ENCODE data around the gene TMEM181. TPM values are rescaled to one million over a fixed set of nuclear protein-coding genes. Genes with fewer than 3 reads are reported as not detected.

TMEM181 gene
- total and polyA plus RNA-seq, 12 donors: 8.8 to 29.1 (median 20.5) TPM

- intact Hi-C loops (cut with DNase I): loop anchor here in 1 of 2 donors (10.0 kb wide), 1 partner anchor 456 kb away; no protein-coding TSS in a partner anchor
- 92 to 99% (median 96%) methylated on average over 6 of the region's 6 CpGs for WGBS, 4 donors
- H3K27me3 ChIP-seq: no peaks in the 10 kb centered on the region
- DNase-seq: no peak
- no peaks in the 10 kb centered on the region for H3K36me3 ChIP-seq (replicated peaks in 1 of 2)
- H3K27ac ChIP-seq: no peak overlapping the region
- H3K4me1 ChIP-seq (replicated peaks in 1 of 2): no peaks in the 10 kb centered on the region
- TF ChIP-seq, protein P1, sequence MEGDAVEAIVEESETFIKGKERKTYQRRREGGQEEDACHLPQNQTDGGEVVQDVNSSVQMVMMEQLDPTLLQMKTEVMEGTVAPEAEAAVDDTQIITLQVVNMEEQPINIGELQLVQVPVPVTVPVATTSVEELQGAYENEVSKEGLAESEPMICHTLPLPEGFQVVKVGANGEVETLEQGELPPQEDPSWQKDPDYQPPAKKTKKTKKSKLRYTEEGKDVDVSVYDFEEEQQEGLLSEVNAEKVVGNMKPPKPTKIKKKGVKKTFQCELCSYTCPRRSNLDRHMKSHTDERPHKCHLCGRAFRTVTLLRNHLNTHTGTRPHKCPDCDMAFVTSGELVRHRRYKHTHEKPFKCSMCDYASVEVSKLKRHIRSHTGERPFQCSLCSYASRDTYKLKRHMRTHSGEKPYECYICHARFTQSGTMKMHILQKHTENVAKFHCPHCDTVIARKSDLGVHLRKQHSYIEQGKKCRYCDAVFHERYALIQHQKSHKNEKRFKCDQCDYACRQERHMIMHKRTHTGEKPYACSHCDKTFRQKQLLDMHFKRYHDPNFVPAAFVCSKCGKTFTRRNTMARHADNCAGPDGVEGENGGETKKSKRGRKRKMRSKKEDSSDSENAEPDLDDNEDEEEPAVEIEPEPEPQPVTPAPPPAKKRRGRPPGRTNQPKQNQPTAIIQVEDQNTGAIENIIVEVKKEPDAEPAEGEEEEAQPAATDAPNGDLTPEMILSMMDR (IDR thresholded peaks at IDR 0.05): no peak
- TF ChIP-seq POLR2A (IDR thresholded peaks at IDR 0.05): no peak
- no peak overlapping the region for H3K4me3 ChIP-seq
- H3K9me3 ChIP-seq (replicated peaks in 1 of 3): no peaks in the 10 kb centered on the region
Measured at GRCh38 chr6:158680481-158680880, 120.6 kb downstream of the TMEM181 start.

DNA sequence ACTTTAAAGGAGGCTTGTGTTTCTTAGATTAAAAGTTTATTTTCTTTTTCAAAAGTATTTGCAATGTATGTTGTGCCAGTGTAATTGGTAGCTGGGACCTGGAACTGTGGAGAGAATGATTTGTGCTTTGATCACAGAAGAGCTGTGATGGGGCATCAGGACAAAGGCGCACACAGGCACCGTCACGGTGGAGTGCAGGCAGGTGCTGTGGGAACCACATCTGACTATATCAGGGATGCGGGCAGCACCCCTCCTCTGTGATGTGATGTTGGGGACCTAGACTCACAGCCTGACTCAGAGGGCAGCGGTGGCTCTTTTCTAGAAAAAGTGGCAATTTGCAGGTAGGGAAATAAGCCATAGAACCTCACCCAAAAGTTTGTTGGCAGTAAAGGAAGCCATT lies 124.4 kb downstream of the TMEM181 start:
- intact Hi-C loops (cut with DNase I): loop anchor here in 1 of 2 donors (10.0 kb wide), 1 partner anchor 460 kb away; no protein-coding TSS in a partner anchor
- Histone ChIP-seq H3K36me3 (replicated peaks in 1 of 2) (no peaks in the 10 kb centered on the region), H3K9me3 (replicated peaks in 1 of 3) (no peaks in the 10 kb centered on the region), H3K27me3 (no peaks in the 10 kb centered on the region), H3K4me3 (no peak overlapping the region), H3K4me1 (replicated peaks in 1 of 2) (no peaks in the 10 kb centered on the region), H3K27ac (no peak overlapping the region)
- 87 to 96% (median 94%) methylated on average over 5 of the region's 5 CpGs for WGBS, 4 donors
- TF ChIP-seq, protein P1 (IDR thresholded peaks at IDR 0.05): no peak
- no peak for TF ChIP-seq POLR2A (IDR thresholded peaks at IDR 0.05)
- peak in 1 of 7 donors; percentile 37 for DNase-seq

- Histone ChIP-seq H3K4me1 (replicated peaks in 1 of 2) (no peaks in the 10 kb centered on the region), H3K9me3 (replicated peaks in 1 of 3) (no peaks in the 10 kb centered on the region)
- intact Hi-C loops (cut with DNase I): loop anchor here in 1 of 2 donors (10.0 kb wide), 1 partner anchor 460 kb away; no protein-coding TSS in a partner anchor
Measured at GRCh38 chr6:158684745-158685324, 124.9 kb downstream of the TMEM181 start.

More at GRCh38 chr6:158684745-158685324, 124.9 kb downstream of the TMEM181 start:
- TF ChIP-seq, protein P1 (IDR thresholded peaks at IDR 0.05): no peak
- no peak for TF ChIP-seq POLR2A (IDR thresholded peaks at IDR 0.05)
- no peak overlapping the region for H3K4me3 ChIP-seq
- H3K36me3 ChIP-seq (replicated peaks in 1 of 2): no peaks in the 10 kb centered on the region
- WGBS, 4 donors: 22 to 39% (median 24%) methylated on average over 5 of the region's 5 CpGs
- H3K27ac ChIP-seq: peak overlapping the region in 4 of 5 donors; percentile 35 to 56 (median 43)
- peak in 5 of 7 donors; percentile 50 to 67 (median 61) for DNase-seq
- no peaks in the 10 kb centered on the region for H3K27me3 ChIP-seq

Small RNA genes within 50 kb of the gene (microRNA-seq; reads per million reads assigned to microRNA genes)
- 0 reads per million in 3 donors for gene MIR7161

Small RNA genes within 50 kb of the gene (small RNA-seq; reads per million reads assigned to genes)
- gene MIR7161: 0 reads per million in 2 donors

Other genes starting within 250 kb of the TMEM181 start
- 10 to 100 TPM; 22.5 to 89.6 (median 62.6) TPM for gene TULP4, start 247.6 kb upstream of the TMEM181 start, total RNA-seq
- 1 to 10 TPM; 1.9 to 9.0 (median 7.9) TPM for gene TULP4, start 247.6 kb upstream of the TMEM181 start, polyA plus RNA-seq
- 100 to 1,000 TPM in 6 of 9 donors, 10 to 100 TPM in 3; 72.4 to 159 (median 125) TPM for gene DYNLT1, start 84.7 kb downstream of the TMEM181 start, total RNA-seq
- gene DYNLT1, start 84.7 kb downstream of the TMEM181 start, polyA plus RNA-seq: 100 to 1,000 TPM; 107 to 264 (median 128) TPM
- 1 to 10 TPM in 8 of 9 donors, under 1 TPM in 1; 0.94 to 3.9 (median 2.2) TPM for gene SYTL3, start 90.0 kb downstream of the TMEM181 start, total RNA-seq
- 1 to 10 TPM; 1.5 to 2.5 (median 1.7) TPM for gene SYTL3, start 90.0 kb downstream of the TMEM181 start, polyA plus RNA-seq

All from adrenal gland (tissue), 12 donors.